Measurements from ENCODE around the gene STX18. TPM values are rescaled to one million over a fixed set of nuclear protein-coding genes. Genes with fewer than 3 reads are reported as not detected.
A peak's percentile ranks its signal among the peaks of the same experiment; 100 is the strongest.

Gene STX18
- total and polyA plus RNA-seq, 3 experiments from 2014 or later: 24.7 to 27.1 (median 25.2) TPM

- H3K27me3 ChIP-seq (ENCODE audit: insufficient read depth, low read length, poor library complexity, severe bottlenecking): no peaks in the 10 kb centered on the region
- POLR2A ChIA-PET: no interaction called here
- no peaks in the 10 kb centered on the region for H3K9me3 ChIP-seq (ENCODE audit: low read length)
- CTCF ChIA-PET: interaction anchor here (0.7 to 1.3 kb wide), 2 partner anchors 7 to 23 kb away, joined by 3 read pairs; no protein-coding TSS in a partner anchor
- H3K4me1 ChIP-seq (ENCODE audit: insufficient read depth, low read length): peaks cover 8% of the 10 kb centered on the region
- Mint-ChIP-seq H3K27me3 (peaks cover 10 to 13% of the 10 kb centered on the region in 2 donors), H3K36me3 (peaks cover 0 to 3% (median 0%) of the 10 kb centered on the region in 3 donors), H3K4me3 (peak overlapping the region in 2 of 7 donors; percentile 54 to 71), H3K9me3 (no peaks in the 10 kb centered on the region), H3K4me1 (peaks cover 9 to 17% (median 13%) of the 10 kb centered on the region in 3 donors), H3K27ac (peak overlapping the region in 3 of 8 donors; percentile 34 to 81 (median 39))
- no peak overlapping the region for H3K4me3 ChIP-seq (ENCODE audit: low read length)
- no peak overlapping the region for H3K27ac ChIP-seq (ENCODE audit: low read depth, low read length)
- DNase-seq: no peak
- no peaks in the 10 kb centered on the region for H3K36me3 ChIP-seq (ENCODE audit: insufficient read depth, low read length)
These were observed 158.8 kb downstream of the STX18 start for GRCh38 chr4:4383085-4383484.

GRCh38 chr4:4379540-4380087, 162.2 kb downstream of the STX18 start:
- H3K9me3 ChIP-seq (ENCODE audit: low read length): no peaks in the 10 kb centered on the region
- no peaks in the 10 kb centered on the region for H3K27me3 ChIP-seq (ENCODE audit: insufficient read depth, low read length, poor library complexity, severe bottlenecking)
- Mint-ChIP-seq H3K4me3 (peak overlapping the region in 1 of 7 donors; percentile 48), H3K27me3 (peaks cover 9 to 15% of the 10 kb centered on the region in 2 donors), H3K27ac (no peak overlapping the region), H3K36me3 (peaks cover 0 to 4% (median 0%) of the 10 kb centered on the region in 3 donors), H3K9me3 (peaks cover 0 to 3% (median 1%) of the 10 kb centered on the region in 5 donors), H3K4me1 (peaks cover 0 to 7% (median 1%) of the 10 kb centered on the region in 3 donors)
- CTCF ChIA-PET: no interaction called here
- no peaks in the 10 kb centered on the region for H3K4me1 ChIP-seq (ENCODE audit: insufficient read depth, low read length)
- POLR2A ChIA-PET: no interaction called here
- H3K36me3 ChIP-seq (ENCODE audit: insufficient read depth, low read length): no peaks in the 10 kb centered on the region
- no peak overlapping the region for H3K4me3 ChIP-seq (ENCODE audit: low read length)
- DNase-seq: no peak
- H3K27ac ChIP-seq (ENCODE audit: low read depth, low read length): no peak overlapping the region

- no peak for DNase-seq
- no peak overlapping the region for H3K27ac Mint-ChIP-seq
- no peaks in the 10 kb centered on the region for H3K4me1 ChIP-seq (ENCODE audit: insufficient read depth, low read length)
- peaks cover 0 to 3% (median 1%) of the 10 kb centered on the region in 5 donors for H3K9me3 Mint-ChIP-seq
- no peak overlapping the region for H3K4me3 ChIP-seq (ENCODE audit: low read length)
- ChIA-PET POLR2A (no interaction called here), CTCF (no interaction called here)
- H3K36me3 ChIP-seq (ENCODE audit: insufficient read depth, low read length): no peaks in the 10 kb centered on the region
- H3K27ac ChIP-seq (ENCODE audit: low read depth, low read length): no peak overlapping the region
- H3K36me3 Mint-ChIP-seq: peaks cover 0 to 4% (median 0%) of the 10 kb centered on the region in 3 donors
- no peaks in the 10 kb centered on the region for H3K4me1 Mint-ChIP-seq
- H3K4me3 Mint-ChIP-seq: no peak overlapping the region
- H3K27me3 ChIP-seq (ENCODE audit: insufficient read depth, low read length, poor library complexity, severe bottlenecking): no peaks in the 10 kb centered on the region
- no peaks in the 10 kb centered on the region for H3K9me3 ChIP-seq (ENCODE audit: low read length)
- peaks cover 9 to 18% of the 10 kb centered on the region in 2 donors for H3K27me3 Mint-ChIP-seq
These were observed 164.0 kb downstream of the STX18 start for GRCh38 chr4:4377732-4378460.

- ChIA-PET POLR2A (no interaction called here), CTCF (no interaction called here)
- Histone ChIP-seq H3K4me3 (ENCODE audit: low read length) (no peak overlapping the region), H3K27me3 (ENCODE audit: insufficient read depth, low read length, poor library complexity, severe bottlenecking) (no peaks in the 10 kb centered on the region), H3K27ac (ENCODE audit: low read depth, low read length) (no peak overlapping the region), H3K36me3 (ENCODE audit: insufficient read depth, low read length) (no peaks in the 10 kb centered on the region), H3K4me1 (ENCODE audit: insufficient read depth, low read length) (no peaks in the 10 kb centered on the region), H3K9me3 (ENCODE audit: low read length) (no peaks in the 10 kb centered on the region)
- Mint-ChIP-seq H3K4me3 (no peak overlapping the region), H3K9me3 (peaks cover 0 to 3% (median 1%) of the 10 kb centered on the region in 5 donors), H3K27me3 (peaks cover 9 to 21% of the 10 kb centered on the region in 2 donors), H3K27ac (no peak overlapping the region), H3K36me3 (peaks cover 0 to 4% (median 0%) of the 10 kb centered on the region in 3 donors), H3K4me1 (no peaks in the 10 kb centered on the region)
- no peak for DNase-seq
These were observed 164.7 kb downstream of the STX18 start for GRCh38 chr4:4377191-4377590.

- Mint-ChIP-seq H3K27ac (peak overlapping the region in 1 of 8 donors; percentile 24), H3K36me3 (peaks cover 0 to 4% (median 0%) of the 10 kb centered on the region in 3 donors), H3K9me3 (peaks cover 0 to 3% (median 1%) of the 10 kb centered on the region in 5 donors), H3K4me1 (no peaks in the 10 kb centered on the region), H3K27me3 (peaks cover 9 to 24% of the 10 kb centered on the region in 2 donors), H3K4me3 (no peak overlapping the region)
- Histone ChIP-seq H3K9me3 (ENCODE audit: low read length) (no peaks in the 10 kb centered on the region), H3K4me1 (ENCODE audit: insufficient read depth, low read length) (no peaks in the 10 kb centered on the region), H3K36me3 (ENCODE audit: insufficient read depth, low read length) (no peaks in the 10 kb centered on the region), H3K27ac (ENCODE audit: low read depth, low read length) (no peak overlapping the region), H3K27me3 (ENCODE audit: insufficient read depth, low read length, poor library complexity, severe bottlenecking) (no peaks in the 10 kb centered on the region), H3K4me3 (ENCODE audit: low read length) (no peak overlapping the region)
- ChIA-PET POLR2A (interaction anchor here (0.6 kb wide), 1 partner anchor 20 kb away, joined by 8 read pairs; no protein-coding TSS in a partner anchor), CTCF (interaction anchor here (0.7 to 1.2 kb wide), 3 partner anchors 8 to 40 kb away, joined by 3 to 4 read pairs (median 4); no protein-coding TSS in a partner anchor)
- DNase-seq: no peak
These were observed 165.8 kb downstream of the STX18 start for GRCh38 chr4:4376074-4376473.

- H3K27ac Mint-ChIP-seq: peak overlapping the region in 1 of 8 donors; percentile 86
- H3K36me3 Mint-ChIP-seq: peaks cover 0 to 4% (median 0%) of the 10 kb centered on the region in 3 donors
- no peak overlapping the region for H3K4me3 Mint-ChIP-seq
- POLR2A ChIA-PET: no interaction called here
- Histone ChIP-seq H3K27ac (ENCODE audit: low read depth, low read length) (no peak overlapping the region), H3K27me3 (ENCODE audit: insufficient read depth, low read length, poor library complexity, severe bottlenecking) (no peaks in the 10 kb centered on the region), H3K36me3 (ENCODE audit: insufficient read depth, low read length) (no peaks in the 10 kb centered on the region), H3K4me3 (ENCODE audit: low read length) (no peak overlapping the region), H3K4me1 (ENCODE audit: insufficient read depth, low read length) (no peaks in the 10 kb centered on the region), H3K9me3 (ENCODE audit: low read length) (no peaks in the 10 kb centered on the region)
- DNase-seq: no peak
- H3K4me1 Mint-ChIP-seq: no peaks in the 10 kb centered on the region
- H3K27me3 Mint-ChIP-seq: peaks cover 5 to 24% of the 10 kb centered on the region in 2 donors
- CTCF ChIA-PET: no interaction called here
- peaks cover 0 to 3% (median 1%) of the 10 kb centered on the region in 5 donors for H3K9me3 Mint-ChIP-seq
These were observed 167.3 kb downstream of the STX18 start for GRCh38 chr4:4374388-4375098.
